GM23338 (cell line): Measurements from ENCODE around the gene FGF5. TPM values are rescaled to one million over a fixed set of nuclear protein-coding genes. Genes with fewer than 3 reads are reported as not detected.
A peak's percentile ranks its signal among the peaks of the same experiment; 100 is the strongest.

ENCODE experiments used
- ATAC-seq: fragments of 200-7000 bp; cut with Tn5 transposase; 3 replicates; pipeline ENCODE4 v1.9.1; 2020
- DNase-seq: peaks from one replicate; pipeline ENCODE4 v3.0.0-alpha.2; 2015; ENCODE audit warnings: low spot score
- H2AFZ ChIP-seq: fragments of 200-600 bp; sonication (generic); 2 replicates; pipeline ENCODE4 v1.8.0; 2016; ENCODE audit warnings: antibody characterized with exemption, mild to moderate bottlenecking, moderate library complexity
- H3F3A ChIP-seq: fragments of 200-600 bp; sonication (generic); replicated peaks from 2 replicates; pipeline ENCODE4 v1.8.0; 2017; ENCODE audit warnings: antibody characterized with exemption, mixed run types, low read depth
- H3K27ac ChIP-seq: fragments of 200-600 bp; sonication (generic); 2 replicates; pipeline ENCODE4 v1.6.1; 2016; ENCODE audit warnings: low read depth
- H3K27me3 ChIP-seq: fragments of 200-600 bp; sonication (generic); 2 replicates; pipeline ENCODE4 v1.8.0; 2016; ENCODE audit warnings: mild to moderate bottlenecking, mixed run types, moderate library complexity; ENCODE audit not compliant: insufficient read depth
- H3K36me3 ChIP-seq: fragments of 200-600 bp; sonication (generic); 2 replicates; pipeline ENCODE4 v1.8.0; 2016; ENCODE audit warnings: mild to moderate bottlenecking; ENCODE audit not compliant: insufficient read depth
- H3K4me1 ChIP-seq: fragments of 200-600 bp; sonication (generic); 2 replicates; pipeline ENCODE4 v1.8.0; 2016; ENCODE audit warnings: mild to moderate bottlenecking, moderate library complexity; ENCODE audit not compliant: insufficient read depth
- H3K4me2 ChIP-seq: fragments of 200-600 bp; sonication (generic); 2 replicates; pipeline ENCODE4 v1.7.1; 2017; ENCODE audit warnings: mixed run types
- H3K4me3 ChIP-seq: fragments of 200-600 bp; sonication (generic); 2 replicates; pipeline ENCODE4 v1.6.1; 2016; ENCODE audit warnings: mixed run types
- H3K79me2 ChIP-seq: fragments of 200-600 bp; sonication (generic); replicated peaks from 2 replicates; pipeline ENCODE4 v1.8.0; 2017; ENCODE audit warnings: mild to moderate bottlenecking; ENCODE audit not compliant: insufficient read depth
- H3K9me2 ChIP-seq: fragments of 200-600 bp; sonication (generic); 2 replicates; pipeline ENCODE4 v1.8.0; 2017; ENCODE audit not compliant: insufficient read depth
- H4K20me1 ChIP-seq: fragments of 200-600 bp; sonication (generic); replicated peaks from 2 replicates; pipeline ENCODE4 v1.8.0; 2017; ENCODE audit warnings: mild to moderate bottlenecking; ENCODE audit not compliant: insufficient read depth
- H3K27ac Mint-ChIP-seq: 2 replicates; pipeline ENCODE4 v1.8.0; 2020; ENCODE audit warnings: inconsistent platforms, mild to moderate bottlenecking, moderate library complexity, mixed read lengths
- H3K27me3 Mint-ChIP-seq: 3 replicates; pipeline ENCODE4 v1.8.0; 2022; ENCODE audit warnings: low read depth, mild to moderate bottlenecking, moderate library complexity, mixed read lengths, inconsistent platforms; ENCODE audit not compliant: insufficient read depth, poor library complexity
- H3K36me3 Mint-ChIP-seq: 3 replicates; pipeline ENCODE4 v1.8.0; 2021; ENCODE audit warnings: low read depth, mild to moderate bottlenecking, inconsistent platforms, moderate library complexity, mixed read lengths
- H3K4me1 Mint-ChIP-seq: 3 replicates; pipeline ENCODE4 v1.8.0; 2020; ENCODE audit warnings: mild to moderate bottlenecking, inconsistent platforms, mixed read lengths
- H3K4me3 Mint-ChIP-seq: 3 replicates; pipeline ENCODE4 v1.8.0; 2021; ENCODE audit warnings: moderate library complexity, mild to moderate bottlenecking, inconsistent platforms, mixed read lengths
- H3K9me3 Mint-ChIP-seq: 3 replicates; pipeline ENCODE4 v1.8.0; 2020; ENCODE audit warnings: moderate library complexity, mild to moderate bottlenecking, inconsistent platforms, mixed read lengths
- CREB1 ChIP-seq: fragments of 250-450 bp; sonication (Bioruptor Pico); IDR thresholded peaks from 2 replicates; pipeline ENCODE4 v1.5.0; 2020; ENCODE audit warnings: low read depth, mild to moderate bottlenecking, moderate library complexity
- CTCF ChIP-seq, 2 experiments: fragments of 200-600 bp in 1 of 2; sonication (generic) in 1 of 2; conservative IDR thresholded peaks; 2 replicates each; pipeline versions ENCODE4 v1.5.1 to v1.6.1; 2016 to 2017; ENCODE audit warnings: antibody characterized with exemption in 2 of 2, low read depth in 2 of 2, mild to moderate bottlenecking in 2 of 2, moderate library complexity in 1 of 2
- ETS1 ChIP-seq: IDR thresholded peaks from 2 replicates; pipeline ENCODE4 v1.6.1; 2016; ENCODE audit warnings: antibody characterized with exemption
- EZH2 ChIP-seq: fragments of 200-600 bp; sonication (generic); IDR thresholded peaks from one replicate; pipeline ENCODE4 v1.8.0; 2017; ENCODE audit warnings: antibody characterized with exemption, mild to moderate bottlenecking, low read depth; ENCODE audit not compliant: unreplicated experiment
- EZH2phosphoT487 ChIP-seq: fragments of 200-600 bp; sonication (generic); IDR thresholded peaks from one replicate; pipeline ENCODE4 v1.8.1; 2018; ENCODE audit warnings: antibody characterized with exemption; ENCODE audit not compliant: unreplicated experiment
- JUNB ChIP-seq: IDR thresholded peaks from one replicate; pipeline ENCODE4 v1.6.1; 2016; ENCODE audit warnings: antibody characterized with exemption; ENCODE audit not compliant: unreplicated experiment
- NANOG ChIP-seq: IDR thresholded peaks from 2 replicates; pipeline ENCODE4 v1.6.1; 2016; ENCODE audit warnings: antibody characterized with exemption, borderline replicate concordance
- POLR2AphosphoS5 ChIP-seq: IDR thresholded peaks from 2 replicates; pipeline ENCODE4 v1.6.1; 2016; ENCODE audit warnings: antibody characterized with exemption, low read depth
- STAT1 ChIP-seq: IDR thresholded peaks from one replicate; pipeline ENCODE4 v1.6.1; 2016; ENCODE audit warnings: antibody characterized with exemption; ENCODE audit not compliant: unreplicated experiment
- ZNF114 ChIP-seq: fragments of 250-450 bp; sonication (Bioruptor Pico); IDR thresholded peaks from 2 replicates; pipeline ENCODE4 v1.5.0; 2020; ENCODE audit warnings: mild to moderate bottlenecking, moderate library complexity
- ZNF331 ChIP-seq: fragments of 250-450 bp; sonication (Bioruptor Pico); IDR thresholded peaks from 2 replicates; pipeline ENCODE4 v1.5.0; 2020; ENCODE audit warnings: low read depth, mild to moderate bottlenecking, moderate library complexity
- polyA plus RNA-seq: library from polyadenylated mRNA; unstranded; fragments of >200 nt; fragmentation: Nextera tagmentation; extraction: Ambion mirVana; gene quantifications from 2 replicates; pipeline ENCODE4 v1.2.1, GENCODE V29; 2016
- total RNA-seq: library from RNA; depleted of rRNA; stranded (reverse); fragments of >200 nt; shearing (Covaris generic); gene quantifications from 2 replicates; pipeline ENCODE4 v1.2.3, GENCODE V29; 2014
- TF ChIP-seq, protein P1 (sequence below): IDR thresholded peaks from one replicate; pipeline ENCODE4 v1.6.1; 2018; ENCODE audit warnings: antibody characterized with exemption; ENCODE audit not compliant: unreplicated experiment

Gene FGF5
- total and polyA plus RNA-seq, 2 experiments from 2014 or later = not detected

DNA sequence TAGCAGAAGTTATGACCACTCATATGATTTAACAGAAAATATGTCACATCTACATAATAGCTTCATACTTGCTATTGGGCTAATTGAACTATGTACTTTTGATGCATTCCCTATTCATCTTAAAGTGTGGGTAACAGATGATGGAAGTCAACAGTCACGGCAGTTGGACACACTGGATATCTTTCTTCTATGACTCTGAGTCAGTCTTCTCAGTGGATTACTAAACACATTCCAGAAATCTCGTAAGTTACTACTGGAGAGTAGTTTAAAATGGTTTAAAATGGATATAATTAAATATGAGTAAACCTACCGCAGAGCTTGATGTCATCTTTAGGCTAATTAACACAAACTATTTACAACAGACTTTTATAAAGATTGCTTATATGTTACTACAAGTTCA, 39.0 kb downstream of the FGF5 start (continued):
- no peak for TF ChIP-seq STAT1
- no peak for TF ChIP-seq CTCF (conservative IDR thresholded peaks at IDR 0.05; ENCODE audit: low read depth in 2 of 2)
- TF ChIP-seq, protein P1, sequence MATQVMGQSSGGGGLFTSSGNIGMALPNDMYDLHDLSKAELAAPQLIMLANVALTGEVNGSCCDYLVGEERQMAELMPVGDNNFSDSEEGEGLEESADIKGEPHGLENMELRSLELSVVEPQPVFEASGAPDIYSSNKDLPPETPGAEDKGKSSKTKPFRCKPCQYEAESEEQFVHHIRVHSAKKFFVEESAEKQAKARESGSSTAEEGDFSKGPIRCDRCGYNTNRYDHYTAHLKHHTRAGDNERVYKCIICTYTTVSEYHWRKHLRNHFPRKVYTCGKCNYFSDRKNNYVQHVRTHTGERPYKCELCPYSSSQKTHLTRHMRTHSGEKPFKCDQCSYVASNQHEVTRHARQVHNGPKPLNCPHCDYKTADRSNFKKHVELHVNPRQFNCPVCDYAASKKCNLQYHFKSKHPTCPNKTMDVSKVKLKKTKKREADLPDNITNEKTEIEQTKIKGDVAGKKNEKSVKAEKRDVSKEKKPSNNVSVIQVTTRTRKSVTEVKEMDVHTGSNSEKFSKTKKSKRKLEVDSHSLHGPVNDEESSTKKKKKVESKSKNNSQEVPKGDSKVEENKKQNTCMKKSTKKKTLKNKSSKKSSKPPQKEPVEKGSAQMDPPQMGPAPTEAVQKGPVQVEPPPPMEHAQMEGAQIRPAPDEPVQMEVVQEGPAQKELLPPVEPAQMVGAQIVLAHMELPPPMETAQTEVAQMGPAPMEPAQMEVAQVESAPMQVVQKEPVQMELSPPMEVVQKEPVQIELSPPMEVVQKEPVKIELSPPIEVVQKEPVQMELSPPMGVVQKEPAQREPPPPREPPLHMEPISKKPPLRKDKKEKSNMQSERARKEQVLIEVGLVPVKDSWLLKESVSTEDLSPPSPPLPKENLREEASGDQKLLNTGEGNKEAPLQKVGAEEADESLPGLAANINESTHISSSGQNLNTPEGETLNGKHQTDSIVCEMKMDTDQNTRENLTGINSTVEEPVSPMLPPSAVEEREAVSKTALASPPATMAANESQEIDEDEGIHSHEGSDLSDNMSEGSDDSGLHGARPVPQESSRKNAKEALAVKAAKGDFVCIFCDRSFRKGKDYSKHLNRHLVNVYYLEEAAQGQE = no peak
- no peak for TF ChIP-seq POLR2AphosphoS5

- DNase-seq (no peak), ATAC-seq (no peak)
- Mint-ChIP-seq H3K4me1 (peaks cover 41% of the 10 kb centered on the region), H3K27me3 (peaks cover 6% of the 10 kb centered on the region), H3K27ac (peak overlapping the region; percentile 38; the same call in 1 of the 2 replicates), H3K36me3 (peaks cover 4% of the 10 kb centered on the region; the same call in 1 of the 3 replicates), H3K9me3 (peaks cover 13% of the 10 kb centered on the region), H3K4me3 (no peak overlapping the region)
- H3K79me2 ChIP-seq = no peaks in the 10 kb centered on the region
- H3K36me3 ChIP-seq = no peaks in the 10 kb centered on the region
- H4K20me1 ChIP-seq = no peaks in the 10 kb centered on the region
- no peak overlapping the region for H3K4me3 ChIP-seq
- peaks cover 35% of the 10 kb centered on the region for H3K4me1 ChIP-seq
- no peak overlapping the region for H3K27ac ChIP-seq
- no peak overlapping the region for H2AFZ ChIP-seq
- H3K27me3 ChIP-seq = no peaks in the 10 kb centered on the region
- H3K9me2 ChIP-seq = no peaks in the 10 kb centered on the region
- no peaks in the 10 kb centered on the region for H3F3A ChIP-seq
- peak overlapping the region; percentile 36; the same call in 1 of the 2 replicates for H3K4me2 ChIP-seq
- no peak for TF ChIP-seq POLR2AphosphoS5
- TF ChIP-seq STAT1 = no peak
- TF ChIP-seq EZH2 = no peak
- TF ChIP-seq ZNF114 = no peak
- TF ChIP-seq NANOG = no peak
- TF ChIP-seq, protein P1 = no peak
- TF ChIP-seq CREB1 (CRISPR knock-in tag) = no peak
- TF ChIP-seq JUNB = no peak
- TF ChIP-seq ZNF331 (CRISPR knock-in tag) = no peak
- no peak for TF ChIP-seq ETS1
- no peak for TF ChIP-seq CTCF (conservative IDR thresholded peaks at IDR 0.05; ENCODE audit: low read depth in 2 of 2)
- no peak for TF ChIP-seq EZH2phosphoT487
These were observed 39.8 kb downstream of the FGF5 start for GRCh38 chr4:80306260-80306659.
